Adipose tissue (tissue), 3 donors: ENCODE results near the gene NDUFA11. TPM values are rescaled to one million over a fixed set of nuclear protein-coding genes. Genes with fewer than 3 reads are reported as not detected.
"Not testable (repeated sequence)": the region's sequence is repeated elsewhere in the genome, so short reads cannot be mapped to it uniquely, and the experiment has no call there.

ENCODE experiments used
- H3K27ac ChIP-seq: one replicate; pipeline ENCODE4 v1.5.1; 2013; ENCODE audit warnings: low read depth, low read length
- WGBS, 3 donors: extraction: QIAGEN DNeasy Blood & Tissue Kit; methylation state at CpG; one replicate each; pipeline ENCODE4 v1.1.7; 2013; 5-methylcytosine and 5-hydroxymethylcytosine counted together
- polyA plus RNA-seq, 3 donors: library from polyadenylated mRNA; stranded (reverse); fragments of 200-250 nt; gene quantifications; one replicate each; pipeline ENCODE4 v1.2.3, GENCODE V29; 2013
- donor health status: healthy with polysubstance abuse.
- donor health status: Bipolar disorder and iron deficiency.
- donor health status: healthy.

The NDUFA11 gene
- polyA plus RNA-seq, 3 donors = 231 to 455 (median 364) TPM

- WGBS, 3 donors = 83 to 91% (median 87%) methylated on average over 28 of the region's 28 CpGs
- no peak overlapping the region for H3K27ac ChIP-seq
These were observed 8.8 kb downstream of the NDUFA11 start for GRCh38 chr19:5894704-5895349.

GRCh38 chr19:5893907-5894703 is 9.5 kb downstream of the NDUFA11 start:
- H3K27ac ChIP-seq = no peak overlapping the region
- WGBS, 3 donors = 62 to 78% (median 75%) methylated on average over 25 to 28 of the region's 28 CpGs

- 63 to 72% (median 68%) methylated on average over 13 of the region's 13 CpGs for WGBS, 3 donors
- H3K27ac ChIP-seq = no peak overlapping the region
These were observed 10.2 kb downstream of the NDUFA11 start for GRCh38 chr19:5893296-5893903.

- whole genome bisulfite sequencing, 3 donors = 52 to 64% (median 52%) methylated on average over 15 of the region's 15 CpGs
- no peak overlapping the region for H3K27ac ChIP-seq
These were observed 10.8 kb downstream of the NDUFA11 start for GRCh38 chr19:5892772-5893275.

GRCh38 chr19:5891938-5892771 is 11.4 kb downstream of the NDUFA11 start:
- whole genome bisulfite sequencing, 3 donors = 6 to 10% (median 9%) methylated on average over 46 to 48 of the region's 48 CpGs
- no peak overlapping the region for H3K27ac ChIP-seq

GRCh38 chr19:5891572-5891937 is 12.0 kb downstream of the NDUFA11 start:
- H3K27ac ChIP-seq = no peak overlapping the region

GRCh38 chr19:5890099-5890498 is 13.5 kb downstream of the NDUFA11 start:
- 39 to 48% (median 46%) methylated on average over 8 to 10 of the region's 10 CpGs for WGBS, 3 donors
- no peak overlapping the region for H3K27ac ChIP-seq

More at GRCh38 chr19:5891572-5891937, 12.0 kb downstream of the NDUFA11 start:
- 55 to 75% (median 56%) methylated on average over 3 to 4 of the region's 4 CpGs for WGBS, 3 donors

- no peak overlapping the region for H3K27ac ChIP-seq
- WGBS, 3 donors = 42 to 52% (median 49%) methylated on average over 17 of the region's 17 CpGs
These were observed 14.2 kb downstream of the NDUFA11 start for GRCh38 chr19:5889288-5889971.

GRCh38 chr19:5884065-5884811 is 19.4 kb downstream of the NDUFA11 start:
- WGBS, 3 donors = 76 to 80% (median 78%) methylated on average over 11 of the region's 11 CpGs
- H3K27ac ChIP-seq = not testable (repeated sequence)

GRCh38 chr19:5883157-5883873 is 20.3 kb downstream of the NDUFA11 start:
- WGBS, 3 donors = 69 to 81% (median 75%) methylated on average over 12 to 13 of the region's 13 CpGs
- not testable (repeated sequence) for H3K27ac ChIP-seq

GRCh38 chr19:5882421-5882968 is 21.1 kb downstream of the NDUFA11 start:
- WGBS, 3 donors = 56 to 69% (median 64%) methylated on average over 9 of the region's 9 CpGs

GRCh38 chr19:5881543-5882299 is 21.9 kb downstream of the NDUFA11 start:
- 45 to 64% (median 59%) methylated on average over 19 of the region's 19 CpGs for WGBS, 3 donors
- no peak overlapping the region for H3K27ac ChIP-seq

More at GRCh38 chr19:5882421-5882968, 21.1 kb downstream of the NDUFA11 start:
- H3K27ac ChIP-seq = no peak overlapping the region

GRCh38 chr19:5880604-5881078 is 22.9 kb downstream of the NDUFA11 start:
- no peak overlapping the region for H3K27ac ChIP-seq
- WGBS, 3 donors = 15 to 17% (median 15%) methylated on average over 15 of the region's 15 CpGs

- H3K27ac ChIP-seq = no peak overlapping the region
- 41 to 43% (median 42%) methylated on average over 5 to 6 of the region's 6 CpGs for WGBS, 3 donors
These were observed 23.4 kb downstream of the NDUFA11 start for GRCh38 chr19:5880196-5880595.

- 57 to 89% (median 86%) methylated on average over 9 of the region's 9 CpGs for WGBS, 3 donors
- H3K27ac ChIP-seq = no peak overlapping the region
These were observed 25.7 kb downstream of the NDUFA11 start for GRCh38 chr19:5877882-5878281.
